PFSK-1 (cell line): ENCODE data around the gene PLA2G4E.

Source experiments
- POLR2AphosphoS5 ChIP-seq: IDR thresholded peaks from 2 replicates; pipeline ENCODE4 v1.6.1; 2012; ENCODE audit warnings: low read depth, mild to moderate bottlenecking, control low read depth, low read length, moderate library complexity
- REST ChIP-seq, 2 experiments: IDR thresholded peaks; 2 replicates each; pipeline versions ENCODE4 v1.6.1 to v1.8.0; 2011 to 2012; ENCODE audit warnings: low read depth in 2 of 2, low read length in 2 of 2, control low read depth in 1 of 2, inconsistent platforms in 1 of 2, mild to moderate bottlenecking in 1 of 2, moderate library complexity in 1 of 2; ENCODE audit not compliant: insufficient read depth in 1 of 2
- TAF1 ChIP-seq: IDR thresholded peaks from 2 replicates; pipeline ENCODE4 v1.6.1; 2012; ENCODE audit warnings: low read length, control low read depth, borderline replicate concordance; ENCODE audit not compliant: insufficient read depth

DNA sequence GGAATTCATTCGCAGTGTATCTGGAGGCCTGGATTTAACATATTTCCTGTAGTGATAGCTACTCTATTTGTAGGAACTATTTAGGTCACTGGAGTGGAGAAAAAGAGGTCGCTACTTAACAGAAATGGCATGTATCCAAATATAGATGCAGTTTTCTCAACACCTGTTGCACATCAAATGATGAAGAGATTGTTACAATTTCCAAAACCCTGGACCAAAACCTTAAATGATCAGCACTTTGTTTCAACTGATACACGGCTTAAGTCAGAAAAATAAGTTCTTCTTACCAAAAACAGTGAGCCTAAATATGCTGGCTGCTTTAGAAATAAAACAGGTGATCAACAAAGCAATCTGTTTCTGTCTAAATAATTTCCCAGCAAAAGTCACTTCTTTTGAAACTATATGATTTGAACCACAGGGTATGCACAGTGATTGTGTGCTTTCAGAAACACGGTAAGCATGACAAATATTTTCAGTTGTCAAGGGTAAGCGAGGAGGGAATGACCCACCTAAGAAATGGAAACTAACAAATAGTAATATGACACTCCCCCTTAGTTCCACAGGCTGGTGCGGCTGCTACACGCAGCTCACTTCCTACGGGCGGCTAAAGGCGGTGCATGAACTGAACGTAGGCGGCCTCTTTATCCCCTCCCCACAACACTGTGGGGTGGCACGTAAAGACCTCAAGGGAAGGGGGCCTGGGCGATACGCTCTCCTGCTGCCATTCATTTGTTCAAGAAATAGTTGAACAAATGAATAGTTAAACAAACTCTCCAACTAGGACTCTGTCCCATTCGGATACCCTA is 49.5 kb downstream of the PLA2G4E start:
- TF ChIP-seq TAF1: no peak
- TF ChIP-seq REST (IDR thresholded peaks at IDR 0.05; ENCODE audit: insufficient read depth in 1 of 2, low read depth in 2 of 2, low read length in 2 of 2): no peak
- no peak for TF ChIP-seq POLR2AphosphoS5
